Endothelial cell (in vitro differentiated cells): ENCODE results near the gene WNT10A. TPM values are rescaled to one million over a fixed set of nuclear protein-coding genes. Genes with fewer than 3 reads are reported as not detected.

ENCODE experiments used
- DNase-seq: peaks from one replicate; pipeline ENCODE4 v3.0.0; 2021; ENCODE audit warnings: low spot score
- H3K27ac Mint-ChIP-seq: one replicate; pipeline ENCODE4 v1.8.0; 2021; ENCODE audit warnings: mixed read lengths, inconsistent platforms; ENCODE audit not compliant: unreplicated experiment
- H3K27me3 Mint-ChIP-seq: one replicate; pipeline ENCODE4 v1.8.0; 2021; ENCODE audit warnings: mild to moderate bottlenecking, moderate library complexity, mixed read lengths, inconsistent platforms; ENCODE audit not compliant: unreplicated experiment
- H3K36me3 Mint-ChIP-seq: one replicate; pipeline ENCODE4 v1.8.0; 2021; ENCODE audit warnings: mild to moderate bottlenecking, low read depth, mixed read lengths, inconsistent platforms; ENCODE audit not compliant: unreplicated experiment
- H3K4me1 Mint-ChIP-seq: one replicate; pipeline ENCODE4 v1.8.0; 2021; ENCODE audit warnings: mild to moderate bottlenecking, mixed read lengths, inconsistent platforms; ENCODE audit not compliant: unreplicated experiment
- H3K4me3 Mint-ChIP-seq: one replicate; pipeline ENCODE4 v1.8.0; 2021; ENCODE audit warnings: mild to moderate bottlenecking, mixed read lengths, inconsistent platforms; ENCODE audit not compliant: unreplicated experiment
- H3K9me3 Mint-ChIP-seq: one replicate; pipeline ENCODE4 v1.8.0; 2021; ENCODE audit warnings: mixed read lengths, inconsistent platforms; ENCODE audit not compliant: unreplicated experiment
- CTCF ChIP-seq: fragments of 200-600 bp; sonication (generic); IDR thresholded peaks from one replicate; pipeline ENCODE4 v1.5.0; 2021; ENCODE audit warnings: antibody characterized with exemption; ENCODE audit not compliant: unreplicated experiment
- total RNA-seq: library from RNA; stranded (reverse); fragmentation: NEBNext Ultra II Directional; extraction: Animal tissue kit (Norgen Biotek cat#: 25700); gene quantifications from one replicate; pipeline ENCODE4 v1.2.1, GENCODE V29; 2021; ENCODE audit not compliant: unreplicated experiment

Gene WNT10A
- total RNA-seq, 1 donor from 2014 or later: not detected

- peak overlapping the region; percentile 57 for H3K27ac Mint-ChIP-seq
- peaks cover 12% of the 10 kb centered on the region for H3K4me1 Mint-ChIP-seq
- H3K36me3 Mint-ChIP-seq: peaks cover 9% of the 10 kb centered on the region
- peaks cover under 1% of the 10 kb centered on the region for H3K9me3 Mint-ChIP-seq
- H3K4me3 Mint-ChIP-seq: peak overlapping the region; percentile 37
- peaks cover 47% of the 10 kb centered on the region for H3K27me3 Mint-ChIP-seq
- no peak for DNase-seq
- TF ChIP-seq CTCF: no peak
These were observed 15.3 kb downstream of the WNT10A start for GRCh38 chr2:218895759-218896500.

- peaks cover 9% of the 10 kb centered on the region for H3K36me3 Mint-ChIP-seq
- DNase-seq: no peak
- H3K4me1 Mint-ChIP-seq: peaks cover 12% of the 10 kb centered on the region
- no peak for TF ChIP-seq CTCF
- H3K27me3 Mint-ChIP-seq: peaks cover 41% of the 10 kb centered on the region
- no peak overlapping the region for H3K27ac Mint-ChIP-seq
- H3K9me3 Mint-ChIP-seq: peaks cover 5% of the 10 kb centered on the region
- H3K4me3 Mint-ChIP-seq: no peak overlapping the region
These were observed 16.1 kb downstream of the WNT10A start for GRCh38 chr2:218896501-218897393.

DNA sequence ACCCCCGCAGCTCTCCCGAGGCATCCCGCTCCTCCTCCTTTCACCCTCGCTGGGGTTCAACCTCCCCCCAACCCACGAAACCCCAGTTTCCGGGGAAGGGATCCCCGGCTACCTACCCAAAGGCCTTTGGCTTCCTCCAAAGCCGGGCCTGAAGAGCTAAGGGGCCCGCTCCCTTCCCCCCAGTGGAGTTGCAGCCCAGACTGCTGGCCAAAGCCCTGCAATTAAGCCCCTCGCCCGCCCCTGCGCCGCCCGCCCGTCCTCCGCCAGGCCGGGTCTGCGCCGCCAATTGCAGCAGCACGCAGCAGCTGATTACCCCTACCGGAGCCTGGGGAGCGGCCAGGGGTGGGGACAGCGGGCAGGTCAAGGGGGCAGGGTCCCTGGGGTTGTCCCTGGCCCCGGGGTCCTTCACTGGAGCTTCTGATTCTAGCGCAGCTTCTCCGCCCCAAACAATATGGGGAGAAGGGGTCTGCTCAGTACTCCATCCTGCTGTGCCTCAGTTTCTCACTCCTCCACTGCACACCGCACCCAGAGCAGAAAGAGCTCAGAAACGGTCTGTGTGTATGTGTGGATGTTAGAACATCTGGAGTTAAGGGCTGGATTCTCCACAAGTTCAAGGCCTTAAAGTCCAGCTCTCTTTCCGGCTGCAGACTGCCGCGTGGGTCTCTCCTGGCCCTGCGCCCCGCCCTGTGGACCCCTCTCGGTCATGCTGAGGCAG lies 16.9 kb downstream of the WNT10A start:
- H3K4me1 Mint-ChIP-seq: peaks cover 12% of the 10 kb centered on the region
- peaks cover 37% of the 10 kb centered on the region for H3K27me3 Mint-ChIP-seq
- H3K27ac Mint-ChIP-seq: no peak overlapping the region
- DNase-seq: no peak
- H3K36me3 Mint-ChIP-seq: peaks cover 9% of the 10 kb centered on the region
- no peak for TF ChIP-seq CTCF
- no peak overlapping the region for H3K4me3 Mint-ChIP-seq
- peaks cover 5% of the 10 kb centered on the region for H3K9me3 Mint-ChIP-seq

DNA sequence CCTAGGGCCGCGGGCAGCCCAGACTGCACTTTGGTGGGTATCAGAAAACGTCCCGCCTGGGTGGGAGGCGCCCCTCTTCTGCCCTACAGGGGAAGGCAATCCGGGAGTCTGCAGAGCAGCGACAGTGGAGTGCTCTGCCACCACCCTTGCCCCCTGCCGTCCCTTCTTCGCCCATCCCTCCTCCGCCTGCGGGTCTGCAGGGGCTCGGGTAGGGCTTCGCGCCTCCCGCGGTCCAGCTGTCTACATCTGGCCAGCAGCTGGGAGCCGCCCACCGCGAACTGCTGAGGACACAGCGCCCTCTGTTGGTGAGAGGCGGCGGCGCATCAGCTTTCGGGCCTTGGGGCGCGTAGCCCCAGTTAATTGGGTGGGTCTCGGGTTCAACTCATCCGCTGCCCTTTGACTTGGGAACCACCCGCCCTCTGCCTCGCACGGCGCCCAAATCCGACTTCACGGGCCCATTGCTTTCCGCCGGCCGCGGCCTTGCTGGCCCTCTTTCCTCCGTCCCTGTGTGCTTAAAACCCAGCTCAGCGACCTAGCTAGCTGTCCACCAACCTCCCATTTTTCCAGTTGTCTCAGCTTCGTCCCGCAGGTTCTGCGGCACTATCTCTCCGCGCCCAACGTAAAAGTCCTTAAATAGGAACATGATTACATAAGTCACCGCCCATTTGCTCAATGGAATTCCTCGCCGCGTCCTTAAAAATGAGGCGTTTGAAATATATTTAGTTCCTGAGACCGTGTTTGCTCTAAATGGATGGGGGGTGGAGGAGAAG lies 17.6 kb downstream of the WNT10A start:
- Mint-ChIP-seq H3K36me3 (peaks cover 9% of the 10 kb centered on the region), H3K27ac (no peak overlapping the region), H3K27me3 (peaks cover 39% of the 10 kb centered on the region), H3K4me1 (peaks cover 12% of the 10 kb centered on the region), H3K4me3 (peak overlapping the region; percentile 45), H3K9me3 (peaks cover 5% of the 10 kb centered on the region)
- DNase-seq: peak; percentile 82
- TF ChIP-seq CTCF: peak; percentile 98
